GM23248 (cell line): Measurements from ENCODE around the gene XYLB.

ENCODE experiments used
- EZH2 ChIP-seq: fragments of 200-600 bp; sonication (generic); IDR thresholded peaks from 2 replicates; pipeline ENCODE4 v1.6.1; 2018; ENCODE audit warnings: antibody characterized with exemption, mild to moderate bottlenecking; ENCODE audit not compliant: insufficient read depth, poor library complexity, severe bottlenecking
- EZH2phosphoT487 ChIP-seq: fragments of 200-600 bp; sonication (generic); IDR thresholded peaks from 2 replicates; pipeline ENCODE4 v1.6.1; 2018; ENCODE audit warnings: antibody characterized with exemption, moderate library complexity, mild to moderate bottlenecking, low read depth; ENCODE audit not compliant: insufficient read depth

- no peak for TF ChIP-seq EZH2
- no peak for TF ChIP-seq EZH2phosphoT487
These were observed 108.5 kb downstream of the XYLB start for GRCh38 chr3:38454884-38455638.
